MM.1S (cell line): ENCODE measurements around the gene WASF1.

Experiments
- EZH2 ChIP-seq: fragments of 300-600 bp; sonication (generic); optimal IDR thresholded peaks from 2 replicates; pipeline ENCODE3; 2017; ENCODE audit warnings: low read depth, mild to moderate bottlenecking, antibody characterized with exemption, low read length, mixed read lengths
- TF ChIP-seq, protein P1 (sequence below): fragments of 300-600 bp; sonication (generic); IDR thresholded peaks from 2 replicates; pipeline ENCODE4 v1.5.1; 2016; ENCODE audit warnings: antibody characterized with exemption, low read length, mixed read lengths

DNA sequence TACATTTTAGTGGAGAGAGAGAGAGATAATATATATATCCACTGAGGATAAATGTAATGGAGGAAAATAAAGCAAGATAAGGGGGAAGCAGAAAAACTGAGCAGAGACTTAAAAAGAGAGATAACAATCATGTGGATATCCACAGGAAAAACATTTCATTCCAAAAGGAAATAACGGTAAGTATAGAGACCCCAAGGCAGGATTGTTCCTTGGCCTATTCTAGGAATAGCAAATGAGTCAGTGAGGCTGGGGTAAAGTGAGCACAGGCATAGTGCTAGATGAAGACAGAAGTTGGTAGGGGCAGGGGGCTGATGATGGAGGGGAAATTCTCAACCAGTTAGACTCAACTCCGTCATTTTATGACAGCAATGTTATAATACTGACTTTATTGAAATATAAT, 12.0 kb upstream of the WASF1 start:
- TF ChIP-seq, protein P1, sequence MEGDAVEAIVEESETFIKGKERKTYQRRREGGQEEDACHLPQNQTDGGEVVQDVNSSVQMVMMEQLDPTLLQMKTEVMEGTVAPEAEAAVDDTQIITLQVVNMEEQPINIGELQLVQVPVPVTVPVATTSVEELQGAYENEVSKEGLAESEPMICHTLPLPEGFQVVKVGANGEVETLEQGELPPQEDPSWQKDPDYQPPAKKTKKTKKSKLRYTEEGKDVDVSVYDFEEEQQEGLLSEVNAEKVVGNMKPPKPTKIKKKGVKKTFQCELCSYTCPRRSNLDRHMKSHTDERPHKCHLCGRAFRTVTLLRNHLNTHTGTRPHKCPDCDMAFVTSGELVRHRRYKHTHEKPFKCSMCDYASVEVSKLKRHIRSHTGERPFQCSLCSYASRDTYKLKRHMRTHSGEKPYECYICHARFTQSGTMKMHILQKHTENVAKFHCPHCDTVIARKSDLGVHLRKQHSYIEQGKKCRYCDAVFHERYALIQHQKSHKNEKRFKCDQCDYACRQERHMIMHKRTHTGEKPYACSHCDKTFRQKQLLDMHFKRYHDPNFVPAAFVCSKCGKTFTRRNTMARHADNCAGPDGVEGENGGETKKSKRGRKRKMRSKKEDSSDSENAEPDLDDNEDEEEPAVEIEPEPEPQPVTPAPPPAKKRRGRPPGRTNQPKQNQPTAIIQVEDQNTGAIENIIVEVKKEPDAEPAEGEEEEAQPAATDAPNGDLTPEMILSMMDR: no peak
- no peak for TF ChIP-seq EZH2
